Tibial artery (tissue), 4 donors: ENCODE data around the gene BCR.

Experiments
- DNase-seq, 2 donors: peaks; one replicate each; pipeline ENCODE4 v3.0.0-alpha.2; 2019
- H3K27ac ChIP-seq, 2 donors: fragments of 200-600 bp; sonication (generic) in 1 of 2; 1 replicate in 1 of 2; 2 replicates in 1 of 2; pipeline ENCODE4 v1.5.1; 2018 to 2019; ENCODE audit warnings: mild to moderate bottlenecking in 1 of 2
- H3K27me3 ChIP-seq, 2 donors: fragments of 200-600 bp; sonication (generic) in 1 of 2; one replicate each; pipeline versions ENCODE4 v1.5.1 to v1.6.0; 2016 to 2019
- H3K36me3 ChIP-seq, 3 donors: fragments of 200-600 bp; sonication (generic) in 2 of 3; one replicate each; pipeline ENCODE4 v1.5.1; 2016 to 2019; ENCODE audit warnings: mild to moderate bottlenecking in 2 of 3
- H3K4me1 ChIP-seq, 4 donors: fragments of 200-600 bp; sonication (generic) in 2 of 4; 1 replicate in 3 of 4; 2 replicates in 1 of 4; pipeline ENCODE4 v1.5.1; 2016 to 2019
- H3K4me3 ChIP-seq, 2 donors: fragments of 200-600 bp; sonication (generic) in 1 of 2; 1 replicate in 1 of 2; 2 replicates in 1 of 2; pipeline ENCODE4 v1.5.1; 2018 to 2019; ENCODE audit warnings: mild to moderate bottlenecking in 2 of 2
- H3K9me3 ChIP-seq, 3 donors: fragments of 200-600 bp; sonication (generic) in 1 of 3; one replicate each; pipeline ENCODE4 v1.5.1; 2016 to 2019
- intact Hi-C: fragments of 100-400 bp; cut with DNase I; formaldehyde crosslinking; loops from one replicate; pipeline ENCODE4 v1.15.0; 2023; ENCODE audit warnings: low total_unique reads
- TF ChIP-seq, protein P1 (sequence below), 2 experiments: fragments of 200-600 bp in 1 of 2; fragments of 450-650 bp in 1 of 2; IDR thresholded peaks; one replicate each; pipeline ENCODE4 v1.5.1; 2017 to 2019; ENCODE audit warnings: antibody characterized with exemption in 2 of 2, mild to moderate bottlenecking in 1 of 2, moderate library complexity in 1 of 2

Gene BCR

GRCh38 chr22:23271597-23271908 is 91.2 kb downstream of the BCR start:
- DNase-seq: no peak
- Histone ChIP-seq H3K27ac (no peak overlapping the region), H3K4me1 (no peaks in the 10 kb centered on the region), H3K9me3 (no peaks in the 10 kb centered on the region), H3K4me3 (no peak overlapping the region), H3K36me3 (peaks cover 53 to 99% (median 94%) of the 10 kb centered on the region in 3 donors), H3K27me3 (no peaks in the 10 kb centered on the region)
- intact Hi-C loops: no loop called here
- TF ChIP-seq, protein P1, sequence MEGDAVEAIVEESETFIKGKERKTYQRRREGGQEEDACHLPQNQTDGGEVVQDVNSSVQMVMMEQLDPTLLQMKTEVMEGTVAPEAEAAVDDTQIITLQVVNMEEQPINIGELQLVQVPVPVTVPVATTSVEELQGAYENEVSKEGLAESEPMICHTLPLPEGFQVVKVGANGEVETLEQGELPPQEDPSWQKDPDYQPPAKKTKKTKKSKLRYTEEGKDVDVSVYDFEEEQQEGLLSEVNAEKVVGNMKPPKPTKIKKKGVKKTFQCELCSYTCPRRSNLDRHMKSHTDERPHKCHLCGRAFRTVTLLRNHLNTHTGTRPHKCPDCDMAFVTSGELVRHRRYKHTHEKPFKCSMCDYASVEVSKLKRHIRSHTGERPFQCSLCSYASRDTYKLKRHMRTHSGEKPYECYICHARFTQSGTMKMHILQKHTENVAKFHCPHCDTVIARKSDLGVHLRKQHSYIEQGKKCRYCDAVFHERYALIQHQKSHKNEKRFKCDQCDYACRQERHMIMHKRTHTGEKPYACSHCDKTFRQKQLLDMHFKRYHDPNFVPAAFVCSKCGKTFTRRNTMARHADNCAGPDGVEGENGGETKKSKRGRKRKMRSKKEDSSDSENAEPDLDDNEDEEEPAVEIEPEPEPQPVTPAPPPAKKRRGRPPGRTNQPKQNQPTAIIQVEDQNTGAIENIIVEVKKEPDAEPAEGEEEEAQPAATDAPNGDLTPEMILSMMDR (IDR thresholded peaks at IDR 0.05): no peak

GRCh38 chr22:23272371-23272770 is 92.1 kb downstream of the BCR start:
- Histone ChIP-seq H3K4me3 (no peak overlapping the region), H3K36me3 (peaks cover 57 to 99% (median 97%) of the 10 kb centered on the region in 3 donors), H3K27me3 (no peaks in the 10 kb centered on the region), H3K4me1 (no peaks in the 10 kb centered on the region), H3K9me3 (no peaks in the 10 kb centered on the region), H3K27ac (no peak overlapping the region)
- intact Hi-C loops: no loop called here
- no peak for DNase-seq
- TF ChIP-seq, protein P1 (IDR thresholded peaks at IDR 0.05): no peak

DNA sequence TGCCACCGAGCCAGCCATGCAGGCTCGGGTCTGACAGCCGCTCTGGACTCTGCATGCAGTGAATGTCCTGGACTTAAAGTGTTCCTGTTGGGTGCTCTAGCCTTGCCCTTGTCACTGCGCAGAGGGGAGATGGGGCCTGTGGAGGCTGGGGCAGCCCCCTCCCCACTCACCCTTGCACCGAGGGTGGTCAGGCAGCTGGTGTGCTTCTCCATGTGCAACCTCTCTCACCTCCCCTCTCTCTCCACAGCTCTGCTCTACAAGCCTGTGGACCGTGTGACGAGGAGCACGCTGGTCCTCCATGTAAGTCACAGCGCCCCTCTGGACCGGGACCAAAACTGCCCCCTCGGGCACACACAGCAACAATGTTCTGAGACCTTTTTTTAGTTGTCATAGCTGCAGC is 92.5 kb downstream of the BCR start:
- Histone ChIP-seq H3K36me3 (peaks cover 57 to 99% (median 95%) of the 10 kb centered on the region in 3 donors), H3K27me3 (no peaks in the 10 kb centered on the region), H3K4me1 (peaks cover 0 to 3% (median 0%) of the 10 kb centered on the region in 4 donors), H3K27ac (no peak overlapping the region), H3K4me3 (no peak overlapping the region), H3K9me3 (no peaks in the 10 kb centered on the region)
- TF ChIP-seq, protein P1 (IDR thresholded peaks at IDR 0.05): no peak
- DNase-seq: no peak
- intact Hi-C loops: no loop called here

- no peaks in the 10 kb centered on the region for H3K9me3 ChIP-seq
- H3K4me3 ChIP-seq: no peak overlapping the region
- DNase-seq: no peak
- peaks cover 0 to 11% (median 4%) of the 10 kb centered on the region in 4 donors for H3K4me1 ChIP-seq
- no peaks in the 10 kb centered on the region for H3K27me3 ChIP-seq
- peaks cover 56 to 92% (median 89%) of the 10 kb centered on the region in 3 donors for H3K36me3 ChIP-seq
- no peak overlapping the region for H3K27ac ChIP-seq
- TF ChIP-seq, protein P1 (IDR thresholded peaks at IDR 0.05): no peak
- intact Hi-C loops: no loop called here
Observed at GRCh38 chr22:23273445-23274145, 93.3 kb downstream of the BCR start.

DNA sequence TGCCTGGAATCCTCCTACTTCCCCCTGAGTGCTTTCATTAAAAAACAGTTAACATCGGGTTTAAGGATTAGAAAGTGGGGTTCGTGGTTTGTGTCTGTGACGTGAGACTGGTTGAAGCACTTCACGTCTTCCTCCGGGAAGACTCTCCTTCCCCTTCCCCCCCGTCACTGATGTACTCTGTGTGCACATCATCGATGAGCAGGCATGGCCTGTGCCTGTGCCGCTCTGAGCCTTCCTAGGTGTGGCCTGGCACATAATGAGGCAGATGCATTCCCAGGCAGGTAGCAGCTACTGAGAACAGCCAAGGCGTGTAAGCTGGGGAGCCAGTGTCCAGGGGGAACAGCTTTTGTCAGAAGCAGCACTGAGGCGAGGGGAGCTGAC is 93.8 kb downstream of the BCR start:
- Histone ChIP-seq H3K27me3 (no peaks in the 10 kb centered on the region), H3K4me1 (peaks cover 0 to 16% (median 9%) of the 10 kb centered on the region in 4 donors), H3K4me3 (no peak overlapping the region), H3K36me3 (peaks cover 51 to 87% (median 84%) of the 10 kb centered on the region in 3 donors), H3K27ac (no peak overlapping the region), H3K9me3 (no peaks in the 10 kb centered on the region)
- TF ChIP-seq, protein P1 (IDR thresholded peaks at IDR 0.05): no peak
- intact Hi-C loops: no loop called here
- DNase-seq: no peak
